PFSK-1 (cell line): Measurements from ENCODE around the gene TAS2R7.

ENCODE experiments used
- FOXP2 ChIP-seq: optimal IDR thresholded peaks from 2 replicates; pipeline ENCODE3; 2011; ENCODE audit warnings: borderline replicate concordance, control low read depth, inconsistent platforms; ENCODE audit not compliant: insufficient read depth; ENCODE audit errors: extremely low read length, extremely low read depth
- POLR2AphosphoS5 ChIP-seq: IDR thresholded peaks from 2 replicates; pipeline ENCODE4 v1.6.1; 2012; ENCODE audit warnings: low read depth, mild to moderate bottlenecking, control low read depth, low read length, moderate library complexity
- SIN3A ChIP-seq: IDR thresholded peaks from 2 replicates; pipeline ENCODE4 v1.6.1; 2012; ENCODE audit warnings: mild to moderate bottlenecking, low read length, moderate library complexity, borderline replicate concordance; ENCODE audit not compliant: insufficient read depth

DNA sequence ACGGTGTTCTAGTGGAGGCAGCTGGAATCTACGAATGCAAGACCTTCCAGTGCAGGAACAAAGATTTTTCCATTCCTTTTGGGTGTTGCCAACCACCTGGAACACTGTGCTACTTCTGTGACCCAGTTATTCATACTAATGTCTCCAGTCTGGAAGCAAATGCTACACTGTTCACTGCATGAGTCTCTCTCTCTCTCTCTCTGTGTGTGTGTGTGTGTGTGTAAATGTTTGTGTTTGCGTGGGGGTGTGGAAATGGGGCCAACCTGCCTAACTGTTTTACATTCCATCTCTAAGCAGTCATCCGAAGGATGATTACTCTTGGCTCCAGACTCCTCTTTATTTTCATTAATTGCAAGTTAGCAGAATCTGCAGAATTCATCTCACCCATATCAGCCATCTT lies 49.4 kb downstream of the TAS2R7 start:
- TF ChIP-seq SIN3A = no peak
- no peak for TF ChIP-seq POLR2AphosphoS5
- no peak for TF ChIP-seq FOXP2
